ENCODE data around the gene BID. TPM values are rescaled to one million over a fixed set of nuclear protein-coding genes. Genes with fewer than 3 reads are reported as not detected.

The BID gene
- total and polyA plus RNA-seq, 2 of the 4 experiments (the other 2 are of a cell fraction): 69.5 to 240 TPM

DNA sequence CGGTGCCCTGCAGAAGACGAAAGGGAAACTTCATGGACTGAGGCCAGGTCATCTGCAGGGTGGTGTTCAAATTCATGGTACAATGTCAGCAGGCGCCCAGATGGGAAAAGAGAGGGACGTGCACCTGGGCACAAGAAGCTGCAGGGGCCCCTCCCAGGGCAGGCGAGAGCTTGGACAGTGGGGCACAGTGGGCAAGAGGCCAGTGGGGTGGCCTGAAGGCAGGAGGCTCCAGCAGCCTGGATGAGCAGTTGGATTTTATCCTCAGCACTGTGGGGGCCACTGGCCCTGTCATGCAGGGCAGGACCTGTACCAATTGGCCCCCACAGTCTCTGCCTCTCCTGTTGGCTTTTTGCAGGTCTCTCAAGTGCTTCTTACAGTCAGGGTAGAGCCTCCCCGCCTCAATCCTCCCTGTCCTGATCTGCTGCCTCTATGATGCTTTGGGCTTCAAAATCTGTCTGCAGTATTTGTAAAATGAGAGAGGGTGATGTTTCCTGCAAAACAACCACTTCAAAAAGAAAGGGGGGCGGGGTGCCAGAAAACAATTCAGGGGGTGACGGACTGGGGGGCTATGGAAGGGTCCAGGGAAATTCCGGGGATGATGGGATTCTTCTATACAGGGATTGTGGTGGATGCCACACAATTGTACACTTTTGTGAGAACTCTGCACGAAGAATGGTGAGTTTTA, 1.7 kb upstream of the BID start:
- Histone ChIP-seq H3K4me2 (ENCODE audit: low read depth, low read length) (no peak overlapping the region), H3K4ac (ENCODE audit: low read depth, low read length) (no peak overlapping the region), H3K18ac (ENCODE audit: low read depth, low read length) (no peak overlapping the region), H2AK5ac (ENCODE audit: low read depth, low read length) (no peak overlapping the region), H3K27me3 (ENCODE audit: control insufficient read depth, insufficient read depth, low read length) (no peaks in the 10 kb centered on the region), H3K4me1 (ENCODE audit: control insufficient read depth, insufficient read depth, low read length) (peaks cover 15% of the 10 kb centered on the region), H2AFZ (replicated peaks; ENCODE audit: low read length, poor library complexity) (no peak overlapping the region), H3K4me3 (ENCODE audit: insufficient read depth, low read depth, low read length) (no peak overlapping the region), H3K36me3 (ENCODE audit: control insufficient read depth, insufficient read depth, low read length) (no peaks in the 10 kb centered on the region), H3K9me3 (ENCODE audit: control insufficient read depth, insufficient read depth, low read length) (no peaks in the 10 kb centered on the region), H3K27ac (ENCODE audit: insufficient read depth, low read length) (no peak overlapping the region), H2BK15ac (ENCODE audit: low read depth, low read length) (no peak overlapping the region), H3K79me1 (ENCODE audit: low read depth in 1 of 2, low read length in 2 of 2) (peaks cover 8 to 25% of the 10 kb centered on the region in 2 experiments; a peak in 3 of 4 replicates), H3K56ac (ENCODE audit: extremely low read depth, insufficient read depth, low read length) (no peak overlapping the region), H3K14ac (replicated peaks; ENCODE audit: low read depth, low read length) (no peak overlapping the region), H4K91ac (ENCODE audit: insufficient read depth, low read depth, low read length) (no peak overlapping the region), H2BK5ac (ENCODE audit: low read depth, low read length, poor library complexity, severe bottlenecking) (no peak overlapping the region), H2BK120ac (ENCODE audit: low read depth, low read length) (no peak overlapping the region), H4K8ac (ENCODE audit: low read depth in 2 of 2, low read length in 2 of 2) (no peak overlapping the region), H2BK20ac (ENCODE audit: low read depth, low read length) (no peak overlapping the region), H3K9me1 (ENCODE audit: insufficient read depth, low read length) (peaks cover 14% of the 10 kb centered on the region; the same call in 1 of the 2 replicates), H4K20me1 (ENCODE audit: insufficient read depth, low read length) (peaks cover 28% of the 10 kb centered on the region), H3K9ac (ENCODE audit: low read depth, low read length) (no peak overlapping the region), H3K23ac (ENCODE audit: low read depth, low read length) (no peak overlapping the region), H2AK9ac (replicated peaks; ENCODE audit: low read depth, low read length, poor library complexity) (no peak overlapping the region), H4K5ac (ENCODE audit: low read depth, low read length) (no peak overlapping the region)
- WGBS, 2 experiments (ENCODE audit: extremely low coverage in 2 of 2, insufficient read length in 1 of 2): 81% methylated on average over 4 of the region's 10 CpGs; no CpG with 5 or more reads in 1 of the 2 experiments
- ChIA-PET POLR2A (ENCODE audit: unreplicated experiment) (no interaction called here), CTCF (no interaction called here)
- no peak for TF ChIP-seq MAZ (IDR thresholded peaks at IDR 0.05; ENCODE audit: borderline replicate concordance, low read depth, low read length)
- no peak for TF ChIP-seq RAD21 (IDR thresholded peaks at IDR 0.05; ENCODE audit: low read length)
- TF ChIP-seq RFX5 (IDR thresholded peaks at IDR 0.05; ENCODE audit: low read depth, low read length): no peak
- no peak for TF ChIP-seq MAFK (IDR thresholded peaks at IDR 0.05; ENCODE audit: low read depth, low read length)
- no peak for TF ChIP-seq POLR2A (IDR thresholded peaks at IDR 0.05; ENCODE audit: low read depth, low read length)
- TF ChIP-seq, protein P1, sequence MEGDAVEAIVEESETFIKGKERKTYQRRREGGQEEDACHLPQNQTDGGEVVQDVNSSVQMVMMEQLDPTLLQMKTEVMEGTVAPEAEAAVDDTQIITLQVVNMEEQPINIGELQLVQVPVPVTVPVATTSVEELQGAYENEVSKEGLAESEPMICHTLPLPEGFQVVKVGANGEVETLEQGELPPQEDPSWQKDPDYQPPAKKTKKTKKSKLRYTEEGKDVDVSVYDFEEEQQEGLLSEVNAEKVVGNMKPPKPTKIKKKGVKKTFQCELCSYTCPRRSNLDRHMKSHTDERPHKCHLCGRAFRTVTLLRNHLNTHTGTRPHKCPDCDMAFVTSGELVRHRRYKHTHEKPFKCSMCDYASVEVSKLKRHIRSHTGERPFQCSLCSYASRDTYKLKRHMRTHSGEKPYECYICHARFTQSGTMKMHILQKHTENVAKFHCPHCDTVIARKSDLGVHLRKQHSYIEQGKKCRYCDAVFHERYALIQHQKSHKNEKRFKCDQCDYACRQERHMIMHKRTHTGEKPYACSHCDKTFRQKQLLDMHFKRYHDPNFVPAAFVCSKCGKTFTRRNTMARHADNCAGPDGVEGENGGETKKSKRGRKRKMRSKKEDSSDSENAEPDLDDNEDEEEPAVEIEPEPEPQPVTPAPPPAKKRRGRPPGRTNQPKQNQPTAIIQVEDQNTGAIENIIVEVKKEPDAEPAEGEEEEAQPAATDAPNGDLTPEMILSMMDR (conservative IDR thresholded peaks at IDR 0.05; ENCODE audit: low read depth, low read length): no peak
- no peak for TF ChIP-seq MXI1 (IDR thresholded peaks at IDR 0.05; ENCODE audit: borderline replicate concordance, low read depth, low read length)
- TF ChIP-seq, protein P2, sequence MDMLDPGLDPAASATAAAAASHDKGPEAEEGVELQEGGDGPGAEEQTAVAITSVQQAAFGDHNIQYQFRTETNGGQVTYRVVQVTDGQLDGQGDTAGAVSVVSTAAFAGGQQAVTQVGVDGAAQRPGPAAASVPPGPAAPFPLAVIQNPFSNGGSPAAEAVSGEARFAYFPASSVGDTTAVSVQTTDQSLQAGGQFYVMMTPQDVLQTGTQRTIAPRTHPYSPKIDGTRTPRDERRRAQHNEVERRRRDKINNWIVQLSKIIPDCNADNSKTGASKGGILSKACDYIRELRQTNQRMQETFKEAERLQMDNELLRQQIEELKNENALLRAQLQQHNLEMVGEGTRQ (IDR thresholded peaks at IDR 0.05; ENCODE audit: low read depth, low read length): no peak
- TF ChIP-seq NFE2L2 (IDR thresholded peaks at IDR 0.05; ENCODE audit: low read depth, low read length): no peak
- dilution Hi-C loops (cut with HindIII; ENCODE audit: low sequenced_read_pairs, unreplicated experiment) (no loop called here), intact Hi-C loops (cut with micrococcal nuclease) (no loop called here), in situ Hi-C loops (cut with MboI; ENCODE audit: low sequenced_read_pairs) (no loop called here)
- no peak for DNase-seq
- no peak for ATAC-seq (ENCODE audit: low read depth)
- BruUV-seq (replicated peaks): no TSS peak
